CD4-positive, CD25-positive, alpha-beta regulatory T cell (primary cell): ENCODE data around the gene CHD1. TPM values are rescaled to one million over a fixed set of nuclear protein-coding genes. Genes with fewer than 3 reads are reported as not detected.

ENCODE experiments used
- ATAC-seq, 2 donors: fragments of 150-1000 bp; cut with Tn5 transposase; one replicate each; pipeline ENCODE4 v1.10.0; 2021; ENCODE audit warnings: low read depth in 2 of 2, moderate number of reproducible peaks in 2 of 2, moderate library complexity in 1 of 2
- DNase-seq, 3 donors: peaks; one replicate each; pipeline versions ENCODE4 v3.0.0 to v3.0.0-alpha.2; 2012 to 2022; ENCODE audit warnings: mixed read lengths in 1 of 3
- H3K27ac ChIP-seq: one replicate; pipeline ENCODE4 v1.7.0; 2013; ENCODE audit warnings: mild to moderate bottlenecking, low read length; ENCODE audit not compliant: insufficient read depth, poor library complexity, severe bottlenecking
- H3K27me3 ChIP-seq: one replicate; pipeline ENCODE4 v1.7.0; 2013; ENCODE audit warnings: low read length; ENCODE audit not compliant: control insufficient read depth, insufficient read depth
- H3K36me3 ChIP-seq: one replicate; pipeline ENCODE4 v1.7.0; 2013; ENCODE audit warnings: mild to moderate bottlenecking, low read length, moderate library complexity; ENCODE audit not compliant: control insufficient read depth, insufficient read depth
- H3K4me1 ChIP-seq: 2 replicates; pipeline ENCODE4 v1.7.0; 2013; ENCODE audit warnings: mild to moderate bottlenecking, low read length; ENCODE audit not compliant: insufficient read depth, control insufficient read depth, poor library complexity, severe bottlenecking
- H3K4me3 ChIP-seq: one replicate; pipeline ENCODE4 v1.7.0; 2013; ENCODE audit warnings: low read depth, mild to moderate bottlenecking, low read length, moderate library complexity
- H3K9me3 ChIP-seq, 2 experiments: 1 replicate in 1 of 2; 2 replicates in 1 of 2; pipeline ENCODE4 v1.7.0; 2013; ENCODE audit warnings: low read length in 2 of 2, mild to moderate bottlenecking in 1 of 2, moderate library complexity in 1 of 2; ENCODE audit not compliant: control insufficient read depth in 2 of 2
- H3K27ac Mint-ChIP-seq, 3 donors: one replicate each; pipeline ENCODE4 v1.8.0; 2020 to 2022; ENCODE audit warnings: mild to moderate bottlenecking in 3 of 3, mixed read lengths in 3 of 3, moderate library complexity in 2 of 3
- H3K27me3 Mint-ChIP-seq: one replicate; pipeline ENCODE4 v1.8.0; 2022; ENCODE audit warnings: mild to moderate bottlenecking, mixed read lengths
- H3K36me3 Mint-ChIP-seq: one replicate; pipeline ENCODE4 v1.8.0; 2020; ENCODE audit warnings: mixed read lengths
- H3K4me1 Mint-ChIP-seq, 4 donors: one replicate each; pipeline ENCODE4 v1.8.0; 2020 to 2022; ENCODE audit warnings: mixed read lengths in 4 of 4, mild to moderate bottlenecking in 1 of 4
- H3K4me3 Mint-ChIP-seq, 4 donors: one replicate each; pipeline ENCODE4 v1.8.0; 2020 to 2022; ENCODE audit warnings: mild to moderate bottlenecking in 4 of 4, mixed read lengths in 4 of 4, moderate library complexity in 3 of 4
- H3K9me3 Mint-ChIP-seq, 7 donors: one replicate each; pipeline ENCODE4 v1.8.0; 2020 to 2022; ENCODE audit warnings: mixed read lengths in 7 of 7, mild to moderate bottlenecking in 3 of 7, moderate library complexity in 2 of 7
- polyA plus RNA-seq, 4 donors: library from polyadenylated mRNA; unstranded; fragments of 300-500 nt; fragmentation: Illumina TruSeq; gene quantifications; one replicate each; pipeline ENCODE4 v1.2.3, GENCODE V29; 2021
- total RNA-seq: library from RNA; stranded (reverse); gene quantifications from one replicate; pipeline ENCODE4 v1.2.3, GENCODE V29; 2022

The CHD1 gene
- total and polyA plus RNA-seq, 5 donors from 2014 or later, result 7.8 to 172 (median 9.1) TPM

GRCh38 chr5:98804066-98804465, 124.7 kb downstream of the CHD1 start:
- H3K4me1 ChIP-seq, result no peaks in the 10 kb centered on the region
- no peak for ATAC-seq
- H3K4me1 Mint-ChIP-seq, result no peaks in the 10 kb centered on the region
- no peaks in the 10 kb centered on the region for H3K36me3 ChIP-seq
- H3K4me3 ChIP-seq, result no peak overlapping the region
- H3K27me3 ChIP-seq, result no peaks in the 10 kb centered on the region
- H3K36me3 Mint-ChIP-seq, result peaks cover 14% of the 10 kb centered on the region
- H3K9me3 ChIP-seq, result peaks cover 16 to 17% of the 10 kb centered on the region in 2 experiments
- DNase-seq, result no peak
- H3K27me3 Mint-ChIP-seq, result peaks cover 4% of the 10 kb centered on the region
- no peak overlapping the region for H3K27ac ChIP-seq
- H3K27ac Mint-ChIP-seq, result no peak overlapping the region
- no peak overlapping the region for H3K4me3 Mint-ChIP-seq
- peaks cover 0 to 29% (median 12%) of the 10 kb centered on the region in 7 donors for H3K9me3 Mint-ChIP-seq

Other genes with a start within 250 kb of the CHD1 start
- gene RGMB, start 155.3 kb downstream of the CHD1 start, total RNA-seq, result 27.9 TPM
- 1 to 10 TPM; 3.9 to 4.3 (median 4.3) TPM for gene RGMB, start 155.3 kb downstream of the CHD1 start, polyA plus RNA-seq